ENCODE measurements around the gene EGFL6. TPM values are rescaled to one million over a fixed set of nuclear protein-coding genes. Genes with fewer than 3 reads are reported as not detected.
A peak's percentile ranks its signal among the peaks of the same experiment; 100 is the strongest.
"Not testable (repeated sequence)": the region's sequence is repeated elsewhere in the genome, so short reads cannot be mapped to it uniquely, and the experiment has no call there.

The EGFL6 gene
- total RNA-seq, 1 experiment from 2014 or later: not detected

- no peak for DNase-seq
- no peak overlapping the region for H3K4me3 ChIP-seq
- H3K36me3 ChIP-seq: no peaks in the 10 kb centered on the region
- no peaks in the 10 kb centered on the region for H3K27me3 ChIP-seq
- no peaks in the 10 kb centered on the region for H3K9me3 ChIP-seq
Observed at GRCh38 chrX:13664020-13664419, 94.6 kb downstream of the EGFL6 start.

GRCh38 chrX:13666836-13667235 is 97.4 kb downstream of the EGFL6 start:
- DNase-seq: peak; percentile 30
- Histone ChIP-seq H3K9me3 (no peaks in the 10 kb centered on the region), H3K4me3 (no peak overlapping the region), H3K27me3 (no peaks in the 10 kb centered on the region), H3K36me3 (no peaks in the 10 kb centered on the region)

- Histone ChIP-seq H3K9me3 (no peaks in the 10 kb centered on the region), H3K4me3 (no peak overlapping the region), H3K36me3 (no peaks in the 10 kb centered on the region), H3K27me3 (no peaks in the 10 kb centered on the region)
- no peak for DNase-seq
Observed at GRCh38 chrX:13667919-13668318, 98.5 kb downstream of the EGFL6 start.

GRCh38 chrX:13669246-13669737 is 99.9 kb downstream of the EGFL6 start:
- Histone ChIP-seq H3K4me3 (peak overlapping the region; percentile 19; the same call in 1 of the 2 replicates), H3K9me3 (no peaks in the 10 kb centered on the region), H3K36me3 (no peaks in the 10 kb centered on the region), H3K27me3 (no peaks in the 10 kb centered on the region)
- DNase-seq: peak; percentile 84

GRCh38 chrX:13669755-13670154 is 100.4 kb downstream of the EGFL6 start:
- not testable (repeated sequence) for H3K4me3 ChIP-seq, H3K9me3 ChIP-seq, DNase-seq, H3K27me3 ChIP-seq, H3K36me3 ChIP-seq

- H3K36me3 ChIP-seq: no peaks in the 10 kb centered on the region
- no peak overlapping the region for H3K4me3 ChIP-seq
- no peaks in the 10 kb centered on the region for H3K9me3 ChIP-seq
- H3K27me3 ChIP-seq: no peaks in the 10 kb centered on the region
- DNase-seq: no peak
Observed at GRCh38 chrX:13670197-13670596, 100.8 kb downstream of the EGFL6 start.

- H3K27me3 ChIP-seq: no peaks in the 10 kb centered on the region
- no peak overlapping the region for H3K4me3 ChIP-seq
- H3K36me3 ChIP-seq: no peaks in the 10 kb centered on the region
- no peak for DNase-seq
- no peaks in the 10 kb centered on the region for H3K9me3 ChIP-seq
Observed at GRCh38 chrX:13673016-13673415, 103.6 kb downstream of the EGFL6 start.

- no peak for DNase-seq
- Histone ChIP-seq H3K4me3 (no peak overlapping the region), H3K36me3 (no peaks in the 10 kb centered on the region), H3K9me3 (no peaks in the 10 kb centered on the region), H3K27me3 (no peaks in the 10 kb centered on the region)
Observed at GRCh38 chrX:13676885-13677284, 107.5 kb downstream of the EGFL6 start.

GRCh38 chrX:13679700-13680099 is 110.3 kb downstream of the EGFL6 start:
- DNase-seq, H3K36me3 ChIP-seq, H3K4me3 ChIP-seq, H3K27me3 ChIP-seq, H3K9me3 ChIP-seq: not testable (repeated sequence)

- Histone ChIP-seq H3K36me3 (no peaks in the 10 kb centered on the region), H3K27me3 (no peaks in the 10 kb centered on the region), H3K4me3 (no peak overlapping the region), H3K9me3 (no peaks in the 10 kb centered on the region)
- DNase-seq: no peak
Observed at GRCh38 chrX:13681595-13681994, 112.2 kb downstream of the EGFL6 start.

Other genes starting within 250 kb of the EGFL6 start
- gene ATXN3L, start 249.5 kb upstream of the EGFL6 start, total RNA-seq (2014; rRNA removed; shearing (Covaris generic); ENCODE audit: low replicate concordance): not detected in 2 replicates
- 1.5 and 10.0 TPM in 2 replicates for gene TCEANC, start 83.5 kb downstream of the EGFL6 start, total RNA-seq (2014; rRNA removed; shearing (Covaris generic); ENCODE audit: low replicate concordance)
- 24.1 and 42.7 TPM in 2 replicates for gene RAB9A, start 119.5 kb downstream of the EGFL6 start, total RNA-seq (2014; rRNA removed; shearing (Covaris generic); ENCODE audit: low replicate concordance)
- 14.6 and 38.0 TPM in 2 replicates for gene TRAPPC2, start 165.0 kb downstream of the EGFL6 start, total RNA-seq (2014; rRNA removed; shearing (Covaris generic); ENCODE audit: low replicate concordance)
- 9.6 and 38.4 TPM in 2 replicates for gene OFD1, start 165.1 kb downstream of the EGFL6 start, total RNA-seq (2014; rRNA removed; shearing (Covaris generic); ENCODE audit: low replicate concordance)
- 0.16 TPM in 1 of 2 replicates, not detected in the other for gene GPM6B, start 247.5 kb downstream of the EGFL6 start, total RNA-seq (2014; rRNA removed; shearing (Covaris generic); ENCODE audit: low replicate concordance)

Measured in MG63 (cell line).